ENCODE results near the gene NAP1L4.

The NAP1L4 gene

DNA sequence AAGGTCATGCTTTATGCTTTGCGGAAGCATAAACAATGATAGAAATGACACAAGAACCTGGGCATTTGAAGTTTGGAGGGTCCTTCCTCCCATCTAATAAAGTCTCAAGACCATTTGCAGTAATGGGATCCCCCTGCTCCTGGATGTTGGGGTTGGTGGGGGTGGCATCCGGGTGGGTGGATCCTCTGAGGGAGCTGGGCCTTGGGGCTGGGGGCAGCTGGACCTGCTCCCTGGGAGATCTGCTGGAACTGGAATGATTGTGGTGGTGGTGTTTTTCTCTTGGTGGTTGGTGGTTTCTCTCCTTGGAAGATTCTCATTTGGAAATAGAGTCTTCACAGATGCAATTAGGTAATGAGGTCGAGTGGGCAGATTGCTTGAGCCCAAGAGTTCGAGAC lies 2.2 kb upstream of the NAP1L4 start:
- in situ Hi-C loops (cut with MboI; ENCODE audit: low sequenced_read_pairs) = no loop called here

DNA sequence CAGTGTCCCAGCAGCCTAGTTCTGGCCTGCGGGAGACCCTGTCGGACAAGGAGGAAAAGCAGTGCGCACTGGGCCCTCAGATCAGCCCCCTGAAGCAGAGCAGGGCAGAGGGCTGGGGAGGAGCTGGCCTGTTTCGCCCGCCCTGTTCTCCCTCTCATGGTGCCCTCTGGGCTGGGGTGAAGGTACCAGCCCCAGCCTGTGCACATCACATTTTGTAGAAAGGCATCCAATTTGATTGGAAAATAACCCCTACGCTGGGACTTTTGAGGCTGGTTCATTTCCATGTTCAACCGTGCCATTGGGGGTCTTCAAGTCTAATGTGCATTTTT lies 832 bp upstream of the NAP1L4 start:
- in situ Hi-C loops (cut with MboI; ENCODE audit: low sequenced_read_pairs) = no loop called here

DNA sequence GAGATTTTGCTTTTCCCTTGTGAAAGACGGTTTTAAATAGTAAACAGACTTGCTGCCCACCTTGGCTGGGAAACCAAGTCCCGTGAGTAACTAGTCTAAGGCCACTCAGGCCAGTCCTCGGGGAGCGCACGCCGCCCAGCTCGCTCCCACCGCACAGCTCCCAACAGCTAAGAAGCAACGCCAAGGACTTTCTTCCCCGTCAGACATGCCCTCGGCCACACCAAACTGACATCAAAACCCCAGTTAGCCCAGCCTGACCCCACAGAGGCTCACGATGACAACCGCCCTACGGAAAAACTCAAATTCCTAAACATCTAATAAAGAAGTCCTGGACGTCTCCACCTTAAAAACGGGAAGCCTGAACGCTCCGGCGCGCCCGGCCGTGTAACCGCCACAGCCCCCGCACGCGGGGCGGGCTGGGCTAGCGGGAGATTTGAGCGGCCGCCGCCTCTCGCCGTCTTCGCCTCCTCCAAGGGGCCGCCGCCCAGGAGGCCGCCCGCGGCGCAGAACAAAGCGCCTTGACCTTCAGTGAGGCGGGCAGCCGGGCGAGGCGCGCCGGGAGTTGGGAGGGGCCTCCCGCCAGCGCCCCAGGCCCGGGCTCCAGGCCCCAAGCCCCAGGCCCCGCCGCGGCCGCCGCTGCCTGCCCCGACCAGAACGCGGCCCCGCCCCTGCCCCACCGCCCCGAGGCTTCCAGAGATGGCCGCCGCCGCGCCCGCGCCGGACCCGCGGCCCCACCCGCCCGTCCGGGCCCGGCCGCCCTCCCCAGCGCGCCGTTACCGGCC lies 486 bp downstream of the NAP1L4 start:
- in situ Hi-C loops (cut with MboI; ENCODE audit: low sequenced_read_pairs) = no loop called here

DNA sequence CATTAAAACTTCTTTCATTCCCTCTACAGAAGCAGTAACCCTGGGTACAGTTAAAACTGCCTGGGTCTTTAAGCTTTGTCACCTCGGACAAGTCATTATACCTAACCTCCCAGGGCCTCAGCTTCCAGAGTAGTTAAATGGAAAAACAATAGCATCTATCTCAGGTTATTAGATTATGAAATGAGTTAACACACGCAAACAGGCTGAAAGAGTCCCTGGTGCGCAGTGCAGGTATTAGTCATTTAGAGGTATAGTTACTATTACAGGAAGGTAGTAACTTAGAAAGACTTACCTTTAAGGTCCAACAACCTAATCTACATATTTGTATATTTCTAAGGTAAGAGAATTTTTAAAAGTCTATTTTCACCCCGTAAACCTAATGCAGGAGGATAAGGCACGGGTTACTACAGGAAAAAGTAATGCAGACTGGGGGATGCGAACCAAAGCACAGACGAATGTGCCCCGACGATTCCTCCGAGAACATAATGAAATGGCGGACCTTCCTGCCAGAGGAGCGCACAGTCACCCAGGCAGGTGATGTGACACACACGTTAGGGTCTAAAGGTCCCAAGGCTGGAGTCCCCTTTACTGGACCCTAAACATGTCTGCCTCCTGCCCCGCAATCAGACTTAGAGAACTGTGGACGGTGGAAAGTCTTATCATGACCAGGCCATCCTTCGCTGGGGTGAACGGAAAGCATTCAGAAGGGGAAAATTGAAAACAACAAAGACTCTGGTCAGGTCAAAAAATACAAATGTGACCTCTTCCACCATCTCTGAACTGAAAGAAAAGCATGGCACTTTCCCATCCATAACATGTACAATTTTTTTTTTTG lies 1.3 kb downstream of the NAP1L4 start:
- in situ Hi-C loops (cut with MboI; ENCODE audit: low sequenced_read_pairs) = no loop called here

DNA sequence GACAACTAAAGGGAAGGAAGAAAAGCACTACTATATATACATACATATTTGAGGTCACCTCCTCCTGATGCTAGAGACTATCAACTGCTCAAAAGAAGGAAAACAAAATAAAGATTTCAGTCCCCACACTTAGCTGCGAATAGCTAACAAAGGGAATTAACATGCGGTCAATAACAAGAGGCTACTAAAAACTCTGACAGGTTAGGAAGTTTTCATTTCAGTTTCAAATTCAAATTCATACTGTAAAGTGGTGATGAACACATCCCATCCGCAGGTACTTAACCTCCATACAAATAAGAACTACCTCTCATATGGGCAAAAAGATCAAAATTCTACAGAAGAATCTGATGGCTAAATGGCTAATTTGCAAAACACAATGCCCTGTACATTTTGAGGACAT lies 2.6 kb downstream of the NAP1L4 start:
- in situ Hi-C loops (cut with MboI; ENCODE audit: low sequenced_read_pairs) = no loop called here

DNA sequence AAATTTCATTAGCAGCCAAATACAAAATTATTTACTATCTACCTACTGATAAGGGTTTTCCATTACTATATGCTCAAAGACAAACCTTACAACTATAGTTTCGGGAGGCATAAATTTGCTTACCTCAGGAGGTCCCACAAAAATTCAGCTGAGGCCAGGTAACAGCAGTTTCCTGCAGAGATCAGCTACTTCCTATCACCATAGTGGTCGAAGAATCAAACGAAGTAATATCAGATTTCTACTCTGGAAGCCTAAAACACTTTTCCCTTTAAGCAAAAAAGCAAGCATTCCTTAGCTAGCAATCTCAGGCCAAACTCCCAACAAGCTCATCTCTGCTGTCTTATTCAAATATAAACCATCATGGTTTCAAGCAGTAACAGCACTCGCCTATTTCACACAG lies 3.1 kb downstream of the NAP1L4 start:
- in situ Hi-C loops (cut with MboI; ENCODE audit: low sequenced_read_pairs) = no loop called here

DNA sequence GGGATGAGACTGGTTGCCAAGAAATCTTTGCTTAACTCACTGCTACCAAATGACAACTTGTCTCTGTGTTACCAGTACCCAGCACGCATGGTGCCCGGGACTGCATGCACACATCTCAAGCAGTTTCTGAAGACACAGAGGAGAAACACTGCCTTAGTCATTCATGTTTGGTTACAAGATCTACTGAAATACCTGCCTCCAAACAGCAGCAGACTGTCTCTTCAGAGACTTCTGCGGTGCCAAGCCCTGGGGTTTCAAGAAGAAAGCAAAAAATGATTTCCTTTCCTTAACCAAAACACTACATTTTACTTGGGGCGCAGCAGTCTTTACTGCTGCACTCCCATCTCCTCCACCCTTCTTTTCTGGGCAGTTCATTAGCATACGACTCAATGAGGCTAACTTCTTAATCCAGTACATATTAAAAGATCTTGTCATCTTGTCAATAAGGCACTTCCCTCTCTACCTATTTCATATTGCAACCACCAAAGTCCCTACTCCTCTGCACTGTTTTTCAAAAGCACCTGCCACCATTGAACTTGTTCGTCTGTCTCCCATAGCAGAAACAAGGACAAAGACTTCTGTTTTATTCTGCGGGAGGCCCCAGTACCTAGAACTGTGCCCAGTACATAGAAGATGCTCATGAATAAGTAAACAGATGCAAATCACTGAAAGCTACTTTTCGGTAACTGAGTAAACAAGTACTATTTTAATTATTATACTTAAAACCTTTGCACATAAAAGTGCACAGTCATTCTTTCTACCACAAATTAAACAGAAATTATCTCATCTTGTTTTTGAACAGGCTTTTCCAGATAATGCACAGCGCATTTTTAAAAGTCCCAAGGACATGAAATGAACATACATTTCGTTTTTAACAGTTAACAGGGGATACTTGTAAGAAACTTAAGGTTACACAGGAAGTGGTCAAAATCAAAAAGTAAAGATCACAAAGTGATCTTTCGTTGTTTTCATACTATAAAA lies 4.0 kb downstream of the NAP1L4 start:
- in situ Hi-C loops (cut with MboI; ENCODE audit: low sequenced_read_pairs) = no loop called here

DNA sequence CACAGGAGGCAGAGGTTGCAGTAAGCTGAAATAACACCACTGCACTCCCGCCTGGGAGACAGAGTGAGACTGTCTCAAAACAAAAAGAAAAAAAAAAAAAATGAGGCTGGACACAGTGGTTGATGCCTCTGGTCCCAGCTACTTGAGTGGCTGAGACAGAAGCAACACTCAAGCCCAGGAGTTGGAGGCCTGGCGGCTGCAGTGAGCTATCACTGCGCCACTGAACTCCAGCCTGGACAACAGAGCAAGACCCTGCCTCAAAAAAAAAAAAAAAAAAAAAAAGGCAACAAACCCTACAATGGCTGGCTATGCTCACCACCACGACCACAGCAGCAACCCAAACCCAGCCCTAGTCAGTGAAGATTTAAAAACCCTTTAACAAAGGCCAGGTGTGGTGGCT lies 8.2 kb downstream of the NAP1L4 start:
- in situ Hi-C loops (cut with MboI; ENCODE audit: low sequenced_read_pairs) = no loop called here

DNA sequence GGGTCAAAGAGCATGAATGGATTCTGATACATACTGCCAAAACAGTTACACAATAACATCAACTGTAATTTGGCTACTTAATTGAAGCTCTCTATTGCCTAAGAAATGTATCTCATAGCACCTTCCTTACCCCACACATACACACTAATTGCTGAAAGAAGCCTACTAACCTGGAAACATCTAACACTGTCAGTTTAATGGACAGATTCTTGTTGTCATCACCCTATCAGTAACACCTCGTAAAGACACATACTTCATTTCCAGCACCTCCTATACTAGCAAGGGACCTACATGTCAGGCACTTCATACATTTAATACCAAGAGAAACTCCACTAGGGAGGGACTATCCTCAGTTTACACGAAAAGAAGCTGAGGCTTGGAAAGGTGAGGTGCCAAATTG lies 9.9 kb downstream of the NAP1L4 start:
- in situ Hi-C loops (cut with MboI; ENCODE audit: low sequenced_read_pairs) = no loop called here

DNA sequence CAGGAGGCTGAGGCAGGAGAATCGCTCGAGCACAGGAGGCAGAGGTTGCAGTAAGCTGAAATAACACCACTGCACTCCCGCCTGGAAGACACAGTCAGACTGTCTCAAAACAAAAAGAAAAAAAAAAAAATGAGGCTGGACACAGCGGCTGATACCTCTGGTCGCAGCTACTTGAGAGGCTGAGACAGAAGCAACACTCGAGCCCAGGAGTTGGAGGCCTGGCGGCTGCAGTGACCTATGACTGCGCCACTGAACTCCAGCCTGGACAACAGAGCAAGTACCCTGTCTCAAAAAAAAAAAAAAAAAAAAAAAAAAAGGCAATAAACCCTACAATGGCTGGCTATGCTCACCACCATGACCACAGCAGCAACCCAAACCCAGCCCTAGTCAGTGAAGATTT lies 11.0 kb downstream of the NAP1L4 start:
- in situ Hi-C loops (cut with MboI; ENCODE audit: low sequenced_read_pairs) = no loop called here

DNA sequence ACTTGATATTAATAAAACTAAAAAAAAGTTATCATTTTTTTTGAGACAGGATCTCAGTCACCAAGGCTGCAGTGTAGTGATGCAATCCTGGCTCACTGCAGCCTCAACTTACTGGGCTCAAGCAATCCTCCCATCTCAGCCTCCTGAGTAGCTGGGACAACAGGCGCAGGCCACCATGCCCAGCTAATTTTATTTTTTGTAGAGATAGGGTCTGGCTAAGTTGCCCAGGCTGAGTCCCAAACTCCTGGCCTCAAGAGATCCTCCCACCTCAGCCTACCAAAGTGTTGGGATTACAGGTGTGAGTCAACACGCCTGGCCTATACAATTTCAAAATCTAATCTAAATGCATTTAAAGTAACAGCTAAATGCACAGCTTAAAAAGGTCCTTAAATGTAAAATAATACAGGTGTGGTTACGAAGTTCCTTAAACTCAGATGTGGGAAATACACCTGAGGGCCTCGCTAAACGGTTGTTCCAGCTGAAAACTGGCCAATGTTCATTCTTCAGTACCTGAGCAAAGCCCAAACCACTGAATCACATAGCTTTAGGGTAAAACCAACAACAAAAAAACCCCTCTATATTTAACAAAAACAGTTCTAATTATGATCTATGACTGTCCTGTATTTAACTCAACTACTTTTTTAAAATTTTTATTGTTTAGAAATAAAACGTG lies 11.8 kb downstream of the NAP1L4 start:
- in situ Hi-C loops (cut with MboI; ENCODE audit: low sequenced_read_pairs) = no loop called here

DNA sequence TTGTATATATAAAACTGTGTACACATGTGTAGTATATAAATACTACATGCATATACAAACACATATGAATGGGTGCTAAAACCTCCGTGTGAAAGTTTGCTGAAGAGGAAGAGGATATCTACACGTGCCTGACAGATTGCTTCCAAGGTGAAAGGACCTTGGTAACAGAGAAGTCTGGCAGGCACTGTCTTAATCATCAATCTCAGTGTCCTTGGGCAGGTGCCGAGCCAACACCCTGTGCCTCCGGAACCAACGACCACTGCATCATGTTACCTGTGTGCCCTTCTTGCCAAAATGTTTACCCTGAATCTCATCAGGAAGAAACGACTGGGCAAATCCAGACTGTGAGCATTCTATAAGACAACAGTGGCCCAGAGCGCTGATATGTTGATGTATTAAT lies 15.0 kb downstream of the NAP1L4 start:
- in situ Hi-C loops (cut with MboI; ENCODE audit: low sequenced_read_pairs) = no loop called here

DNA sequence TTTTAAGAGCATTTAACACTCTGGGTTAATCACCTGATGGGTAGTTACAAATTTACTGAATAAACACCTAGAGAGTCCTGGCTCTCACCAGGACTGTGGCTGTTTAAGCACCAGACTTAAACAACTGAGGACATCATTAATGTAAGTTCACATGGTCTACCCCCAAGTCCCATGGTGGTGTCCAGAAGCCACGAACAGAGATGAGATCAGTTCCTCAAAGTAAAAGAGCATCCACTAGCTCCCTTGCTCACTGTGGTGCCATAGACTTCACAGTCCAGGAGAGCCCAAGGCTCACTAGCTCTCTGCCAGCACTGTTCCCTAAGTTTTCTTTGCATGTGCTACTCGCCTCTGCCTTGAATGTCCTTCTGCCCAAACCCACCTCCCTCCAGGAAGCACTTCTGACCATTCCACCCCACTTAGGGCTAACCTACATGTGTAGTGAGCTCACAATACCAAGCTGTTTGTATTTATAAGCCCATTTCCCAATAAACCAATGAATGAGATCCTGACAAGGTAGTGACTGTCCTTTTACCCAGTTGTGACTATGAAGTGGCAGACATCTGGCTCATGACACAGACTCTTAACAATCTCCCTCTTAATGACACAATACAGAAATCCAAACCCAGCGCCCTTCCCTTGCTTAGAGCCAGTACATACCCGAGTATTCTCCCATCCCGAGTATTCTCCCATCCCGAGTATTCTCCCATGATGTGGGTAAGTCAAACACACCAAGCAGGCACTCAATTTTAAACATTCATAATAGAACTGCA lies 15.7 kb downstream of the NAP1L4 start:
- in situ Hi-C loops (cut with MboI; ENCODE audit: low sequenced_read_pairs) = no loop called here

DNA sequence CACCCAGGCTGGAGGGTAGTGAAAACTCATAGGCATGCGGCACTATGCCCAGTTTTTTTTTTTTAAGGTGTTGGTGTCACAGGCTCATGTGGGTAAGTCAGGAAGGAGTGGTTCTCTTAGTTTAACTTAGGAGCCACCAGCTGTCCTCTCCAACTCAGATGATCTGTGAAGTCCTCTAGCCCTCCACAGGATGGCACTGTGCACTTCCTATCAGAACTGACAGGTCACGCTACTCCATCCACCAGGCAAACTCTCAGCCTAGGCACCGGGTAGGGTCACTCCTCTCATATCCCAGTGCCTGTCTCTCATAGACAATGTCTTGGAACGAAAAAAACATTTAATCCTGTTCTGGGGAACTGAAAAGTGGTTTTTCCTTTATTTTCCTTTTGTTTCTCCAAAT lies 16.5 kb downstream of the NAP1L4 start:
- in situ Hi-C loops (cut with MboI; ENCODE audit: low sequenced_read_pairs) = no loop called here

DNA sequence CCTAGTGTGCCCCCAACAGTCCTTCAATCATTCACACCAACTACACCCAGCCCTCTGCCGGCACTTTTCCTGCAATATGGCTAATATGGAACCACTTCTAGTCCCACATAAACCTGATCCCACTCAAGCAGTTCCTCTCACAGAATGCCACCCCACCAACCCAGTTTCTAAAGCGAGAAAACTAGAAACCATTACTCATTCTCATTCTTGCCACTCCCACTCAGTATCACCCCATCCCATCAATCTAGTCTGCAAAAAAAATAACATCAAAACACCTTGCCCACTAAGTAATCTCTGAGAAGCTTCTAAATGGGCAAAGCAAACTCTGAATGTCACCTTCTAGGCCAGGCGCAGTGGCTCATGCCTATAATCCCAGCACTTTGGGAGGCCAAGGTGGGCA lies 17.9 kb downstream of the NAP1L4 start:
- in situ Hi-C loops (cut with MboI; ENCODE audit: low sequenced_read_pairs) = no loop called here

DNA sequence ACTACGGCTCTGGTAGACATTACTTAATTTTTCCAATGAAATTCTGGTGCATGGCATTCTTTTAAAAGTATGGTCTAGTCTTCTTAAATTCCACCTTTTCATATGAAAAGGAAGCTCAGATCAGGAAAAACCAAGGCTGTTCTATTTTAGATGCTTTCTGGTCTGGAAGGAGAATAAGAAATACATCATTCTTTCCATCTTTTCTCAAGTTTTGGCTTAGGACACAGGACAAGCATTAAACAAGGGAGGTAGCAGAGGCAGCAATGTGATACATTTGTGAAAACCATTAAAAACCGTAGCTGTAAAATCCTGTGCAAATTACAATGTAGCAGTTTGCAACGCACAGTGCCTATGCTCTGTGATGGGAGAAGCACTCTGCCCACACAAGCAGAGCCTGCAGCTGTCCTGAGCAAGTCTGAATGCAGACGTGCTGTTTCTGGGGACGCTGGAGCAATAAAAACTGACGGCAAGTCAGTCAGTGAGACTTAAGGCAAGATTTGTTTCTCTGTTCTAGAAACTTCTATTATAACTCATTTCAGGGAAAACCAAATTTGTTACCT lies 23.7 kb downstream of the NAP1L4 start:
- in situ Hi-C loops (cut with MboI; ENCODE audit: low sequenced_read_pairs) = no loop called here

DNA sequence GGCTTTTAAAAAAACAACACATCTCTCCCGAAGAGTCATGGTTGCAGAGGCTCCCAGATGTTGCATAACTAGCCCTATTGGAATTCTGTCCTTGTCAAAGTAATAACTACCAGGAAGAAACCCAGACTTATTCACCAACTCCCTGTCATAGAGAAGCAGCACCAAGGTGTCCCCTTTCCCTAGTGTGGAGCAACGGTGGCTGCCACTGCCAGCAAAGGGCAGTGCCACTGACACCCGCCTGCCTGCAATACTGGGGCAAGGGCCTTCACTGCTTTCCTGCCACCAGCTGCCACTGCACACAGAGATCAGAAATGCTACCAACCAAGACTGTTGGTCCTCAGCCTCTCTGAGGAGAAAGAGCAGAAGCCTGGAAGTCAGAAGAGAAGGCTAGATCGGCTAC lies 27.3 kb downstream of the NAP1L4 start:
- in situ Hi-C loops (cut with MboI; ENCODE audit: low sequenced_read_pairs) = no loop called here

DNA sequence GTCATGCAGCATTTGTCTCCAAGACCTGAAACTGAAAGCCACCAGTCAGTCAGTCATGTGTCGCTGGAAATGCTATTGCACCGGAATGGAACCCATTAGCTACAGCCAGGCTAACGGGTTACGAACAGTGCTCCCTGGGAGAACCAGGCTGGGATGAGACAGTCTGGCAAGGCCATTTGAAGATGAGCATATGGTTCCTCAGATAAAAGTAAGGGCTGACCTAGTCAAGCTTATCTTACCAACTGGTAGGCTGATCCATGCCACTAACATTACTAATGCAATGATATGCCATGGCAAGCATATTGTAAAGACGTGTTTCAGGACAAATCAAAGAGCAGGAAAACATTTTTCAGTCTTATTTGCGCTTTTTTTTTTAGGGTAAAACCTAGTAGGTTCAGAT lies 28.4 kb downstream of the NAP1L4 start:
- in situ Hi-C loops (cut with MboI; ENCODE audit: low sequenced_read_pairs) = no loop called here

DNA sequence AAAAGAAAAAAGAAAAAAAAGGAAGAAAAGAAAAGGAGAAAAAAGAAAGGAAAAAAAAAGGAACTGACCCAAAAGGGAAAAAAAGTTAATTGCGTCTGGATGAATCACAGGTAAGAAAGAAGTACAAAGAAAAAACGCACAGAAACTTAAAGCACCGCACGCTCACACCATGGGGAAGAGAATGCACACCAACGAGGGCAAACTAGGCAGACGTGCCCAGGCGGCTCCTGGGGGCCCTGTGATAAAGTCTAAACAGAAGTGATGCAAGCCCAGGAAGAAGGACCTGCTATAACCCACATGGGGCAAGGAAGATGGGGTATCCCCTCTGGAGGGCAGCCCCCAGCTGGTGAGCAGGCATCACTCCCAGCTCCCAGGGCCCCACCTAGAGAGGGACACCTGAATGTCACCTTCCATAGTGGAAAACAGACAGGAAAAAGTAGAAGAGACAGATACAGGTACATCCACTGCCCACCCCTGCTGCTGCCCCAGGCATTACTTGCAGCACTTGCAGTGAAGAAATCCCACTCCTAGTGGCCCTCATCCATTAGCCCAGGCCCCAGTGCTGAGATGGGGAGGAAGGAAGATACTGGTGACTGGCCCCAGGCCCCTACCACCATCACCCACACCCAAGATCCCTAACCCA lies 28.9 kb downstream of the NAP1L4 start:
- in situ Hi-C loops (cut with MboI; ENCODE audit: low sequenced_read_pairs) = no loop called here
